HepG2 (cell line): ENCODE data around the gene TEK. TPM values are rescaled to one million over a fixed set of nuclear protein-coding genes. Genes with fewer than 3 reads are reported as not detected.

Source experiments
- ATAC-seq: fragments of 200-7000 bp; cut with Tn5 transposase; 3 replicates; pipeline ENCODE4 v1.9.1; 2020; ENCODE audit warnings: mild to moderate bottlenecking, moderate library complexity
- BruUV-seq: library from RNA; stranded (reverse); fragments of 400-500 nt; replicated peaks from 2 replicates; lab custom pipeline; 2021; lab: Mats Ljungman, UMichigan
- CTCF ChIA-PET: fragments of 300-600 bp; formaldehyde crosslinking; extraction: SDS; loops from one replicate; lab custom pipeline; 2021; ENCODE audit warnings: low total read pairs, inconsistent platforms, low intra/inter-chr PET ratio; lab: Yijun Ruan, JAX
- POLR2A ChIA-PET: fragments of 350-600 bp; sonication (Branson Sonifier 250); formaldehyde crosslinking; loops from one replicate; lab custom pipeline; 2020; ENCODE audit warnings: antibody characterized with exemption, inconsistent platforms; lab: Yijun Ruan, JAX
- DNase-seq: peaks from one replicate; pipeline ENCODE4 v3.0.0-alpha.2; 2015; ENCODE audit warnings: low spot score
- FAIRE-seq: peaks from 3 replicates; lab custom pipeline; 2011; peaks lifted over from hg19 to GRCh38; lab: Jason Lieb, UNC
- H2AFZ ChIP-seq: one replicate; pipeline ENCODE4 v1.6.1; 2011; ENCODE audit warnings: low read length, inconsistent platforms
- H3K27ac ChIP-seq: fragments of 300-600 bp; 3 replicates; pipeline ENCODE4 v1.8.0; 2011; ENCODE audit warnings: mixed run types, mild to moderate bottlenecking, mixed read lengths, low read length, inconsistent platforms; ENCODE audit not compliant: insufficient read depth; ENCODE audit errors: extremely low read length
- H3K27me3 ChIP-seq, 2 experiments: fragments of 200-600 bp in 1 of 2; 2 replicates in 1 of 2; 3 replicates in 1 of 2; pipeline versions ENCODE4 v1.6.0 to v1.8.0; 2011; ENCODE audit warnings: low read length in 2 of 2, mild to moderate bottlenecking in 2 of 2, moderate library complexity in 2 of 2, inconsistent platforms in 1 of 2; ENCODE audit not compliant: insufficient read depth in 2 of 2, control insufficient read depth in 1 of 2
- H3K36me3 ChIP-seq, 2 experiments: fragments of 200-600 bp in 1 of 2; replicated peaks in 1 of 2; 2 replicates in 1 of 2; 3 replicates in 1 of 2; pipeline versions ENCODE4 v1.5.1 to v1.8.0; 2011; ENCODE audit warnings: low read length in 2 of 2, inconsistent platforms in 1 of 2; ENCODE audit not compliant: insufficient read depth in 2 of 2, control insufficient read depth in 1 of 2
- H3K4me1 ChIP-seq: 2 replicates; pipeline ENCODE4 v1.5.1; 2012; ENCODE audit warnings: low read length, inconsistent platforms; ENCODE audit not compliant: insufficient read depth
- H3K4me2 ChIP-seq: 2 replicates; pipeline ENCODE4 v1.6.0; 2011; ENCODE audit warnings: low read depth, low read length, inconsistent platforms
- H3K4me3 ChIP-seq, 3 experiments: fragments of 200-600 bp in 1 of 3; sonication (generic), shearing (Covaris generic) in 1 of 3; replicated peaks in 1 of 3; 2 replicates each; pipeline ENCODE4 v1.5.1; 2011 to 2016; ENCODE audit warnings: low read length in 3 of 3, inconsistent platforms in 2 of 3, low read depth in 2 of 3, mild to moderate bottlenecking in 2 of 3, control low read depth in 1 of 3, mixed read lengths in 1 of 3; ENCODE audit not compliant: insufficient read depth in 1 of 3
- H3K79me2 ChIP-seq: one replicate; pipeline ENCODE4 v1.6.1; 2011; ENCODE audit warnings: low read length, inconsistent platforms; ENCODE audit not compliant: insufficient read depth
- H3K9ac ChIP-seq: 2 replicates; pipeline ENCODE4 v1.6.0; 2011; ENCODE audit warnings: mild to moderate bottlenecking, low read depth, low read length, inconsistent platforms; ENCODE audit not compliant: insufficient read depth
- H3K9me3 ChIP-seq: 2 replicates; pipeline ENCODE4 v1.5.1; 2012; ENCODE audit warnings: mild to moderate bottlenecking, low read length
- H4K20me1 ChIP-seq: 2 replicates; pipeline ENCODE4 v1.6.0; 2011; ENCODE audit warnings: inconsistent platforms, mild to moderate bottlenecking, low read length, moderate library complexity; ENCODE audit not compliant: insufficient read depth
- KMT2A ChIP-seq: sonication (generic); formaldehyde crosslinking; IDR thresholded peaks from 2 replicates; pipeline ENCODE4 v1.4.0; 2020; ENCODE audit warnings: missing genetic modification reagents
- MAFF ChIP-seq: IDR thresholded peaks from 2 replicates; pipeline ENCODE4 v1.6.1; 2011; ENCODE audit warnings: low read depth, low read length, improper control_type of control experiment
- MAFK ChIP-seq, 2 experiments: IDR thresholded peaks in 1 of 2; conservative IDR thresholded peaks in 1 of 2; 2 replicates each; pipeline ENCODE4 v1.6.1; 2011; ENCODE audit warnings: improper control_type of control experiment in 2 of 2, low read length in 2 of 2
- ZNF10 ChIP-seq: sonication (generic); formaldehyde crosslinking; IDR thresholded peaks from 2 replicates; pipeline ENCODE4 v1.4.0; 2020; ENCODE audit warnings: mild to moderate bottlenecking, low read depth, missing genetic modification reagents, borderline replicate concordance
- ZNF891 ChIP-seq: sonication (generic); formaldehyde crosslinking; IDR thresholded peaks from 2 replicates; pipeline ENCODE4 v1.5.0; 2020; ENCODE audit warnings: mild to moderate bottlenecking, missing genetic modification reagents
- WGBS: methylation state at CpG from one replicate; pipeline ENCODE4 v1.1.6; 2017; ENCODE audit warnings: low lambda C conversion rate; 5-methylcytosine and 5-hydroxymethylcytosine counted together
- in situ Hi-C: cut with HindIII; loops from 2 replicates; pipeline ENCODE4 v1.10.0; 2017; ENCODE audit warnings: low pct_unique_long_range_greater_than_20kb; ENCODE audit not compliant: extremely low pct_ligation_motif_present
- intact Hi-C: fragments of 100-400 bp; cut with micrococcal nuclease; formaldehyde crosslinking; loops from one replicate; pipeline ENCODE4 v1.10.0; 2022; ENCODE audit not compliant: unreplicated experiment
- polyA plus RNA-seq, 8 experiments: library from polyadenylated mRNA; depleted of rRNA in 3 of 8; stranded (reverse) in 7 of 8; unstranded in 1 of 8; fragments of >200 nt; fragmentation: Illumina TruSeq in 4 of 8; extraction: Trizol in 4 of 8; gene quantifications; 2 replicates each; pipeline versions ENCODE4 v1.2.1 to v1.2.3, GENCODE V29; 2011 to 2016; ENCODE audit warnings: low read depth in 4 of 8, missing spikeins in 1 of 8, mixed read lengths in 1 of 8; ENCODE audit not compliant: insufficient read depth in 1 of 8
- total RNA-seq, 5 experiments: library from RNA; depleted of rRNA; stranded (reverse); fragments of >200 nt; fragmentation: Illumina TruSeq; extraction: Trizol; gene quantifications; 2 replicates each; pipeline ENCODE4 v1.2.3, GENCODE V29; 2016; ENCODE audit warnings: low read depth in 1 of 5
- TF ChIP-seq, protein P1 (sequence below): sonication (generic); formaldehyde crosslinking; IDR thresholded peaks from 2 replicates; pipeline ENCODE4 v1.5.1; 2020; ENCODE audit warnings: missing genetic modification reagents, mild to moderate bottlenecking, borderline replicate concordance

TEK gene
- total and polyA plus RNA-seq, 2 of the 13 experiments (the other 11 are each of a cell fraction or from before 2014, with no cell fraction given): not detected

GRCh38 chr9:27209034-27209433 is 100.0 kb downstream of the TEK start (continued):
- TF ChIP-seq, protein P1, sequence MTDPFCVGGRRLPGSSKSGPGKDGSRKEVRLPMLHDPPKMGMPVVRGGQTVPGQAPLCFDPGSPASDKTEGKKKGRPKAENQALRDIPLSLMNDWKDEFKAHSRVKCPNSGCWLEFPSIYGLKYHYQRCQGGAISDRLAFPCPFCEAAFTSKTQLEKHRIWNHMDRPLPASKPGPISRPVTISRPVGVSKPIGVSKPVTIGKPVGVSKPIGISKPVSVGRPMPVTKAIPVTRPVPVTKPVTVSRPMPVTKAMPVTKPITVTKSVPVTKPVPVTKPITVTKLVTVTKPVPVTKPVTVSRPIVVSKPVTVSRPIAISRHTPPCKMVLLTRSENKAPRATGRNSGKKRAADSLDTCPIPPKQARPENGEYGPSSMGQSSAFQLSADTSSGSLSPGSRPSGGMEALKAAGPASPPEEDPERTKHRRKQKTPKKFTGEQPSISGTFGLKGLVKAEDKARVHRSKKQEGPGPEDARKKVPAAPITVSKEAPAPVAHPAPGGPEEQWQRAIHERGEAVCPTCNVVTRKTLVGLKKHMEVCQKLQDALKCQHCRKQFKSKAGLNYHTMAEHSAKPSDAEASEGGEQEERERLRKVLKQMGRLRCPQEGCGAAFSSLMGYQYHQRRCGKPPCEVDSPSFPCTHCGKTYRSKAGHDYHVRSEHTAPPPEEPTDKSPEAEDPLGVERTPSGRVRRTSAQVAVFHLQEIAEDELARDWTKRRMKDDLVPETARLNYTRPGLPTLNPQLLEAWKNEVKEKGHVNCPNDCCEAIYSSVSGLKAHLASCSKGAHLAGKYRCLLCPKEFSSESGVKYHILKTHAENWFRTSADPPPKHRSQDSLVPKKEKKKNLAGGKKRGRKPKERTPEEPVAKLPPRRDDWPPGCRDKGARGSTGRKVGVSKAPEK (CRISPR knock-in tag): no peak
- TF ChIP-seq ZNF891: no peak
- TF ChIP-seq KMT2A (CRISPR knock-in tag): no peak

- Histone ChIP-seq H3K27ac (no peak overlapping the region), H4K20me1 (no peaks in the 10 kb centered on the region), H2AFZ (no peak overlapping the region), H3K9me3 (no peaks in the 10 kb centered on the region), H3K79me2 (no peaks in the 10 kb centered on the region), H3K27me3 (no peaks in the 10 kb centered on the region; a peak in 1 of 5 replicates), H3K4me3 (no peak overlapping the region), H3K36me3 (no peaks in the 10 kb centered on the region), H3K4me2 (no peak overlapping the region), H3K4me1 (no peaks in the 10 kb centered on the region), H3K9ac (no peak overlapping the region)
- in situ Hi-C loops (no loop called here), intact Hi-C loops (no loop called here)
- 47% methylated on average over 7 of the region's 7 CpGs for WGBS
- TF ChIP-seq MAFK (conservative IDR thresholded peaks at IDR 0.05 in 1 of 2, IDR thresholded peaks at IDR 0.05 in 1 of 2; ENCODE audit: low read length in 2 of 2) (peak; percentile 81 to 88), ZNF10 (CRISPR knock-in tag) (no peak), MAFF (peak; percentile 84)
- FAIRE-seq (no peak), ATAC-seq (no peak), DNase-seq (no peak)
- ChIA-PET CTCF (no interaction called here), POLR2A (no interaction called here)
- BruUV-seq: no TSS peak
Measured at GRCh38 chr9:27210588-27210987, 101.6 kb downstream of the TEK start.
